SK-MEL-5 (cell line): Measurements from ENCODE around the gene DERL3. TPM values are rescaled to one million over a fixed set of nuclear protein-coding genes. Genes with fewer than 3 reads are reported as not detected.
A peak's percentile ranks its signal among the peaks of the same experiment; 100 is the strongest.

ENCODE experiments used
- DNase-seq: peaks from one replicate; pipeline ENCODE4 v3.0.0-alpha.2; 2016; ENCODE audit warnings: low read depth, low spot score
- in situ Hi-C: cut with HindIII; loops from 2 replicates; pipeline ENCODE4 v1.10.0; 2016; ENCODE audit warnings: low sequenced_read_pairs, high pct_unique_total_duplicates, low pct_unique_long_range_greater_than_20kb
- total RNA-seq: library from RNA; depleted of rRNA; stranded (reverse); fragments of >200 nt; shearing (Covaris generic); gene quantifications from 2 replicates; pipeline ENCODE4 v1.2.3, GENCODE V29; 2014

Gene DERL3
- total RNA-seq, 1 experiment from 2014 or later = 0.26 TPM

- in situ Hi-C loops = no loop called here
- DNase-seq = peak; percentile 78
Measured at GRCh38 chr22:23849009-23850006, 10.5 kb upstream of the DERL3 start.

GRCh38 chr22:23847991-23848864 is 9.4 kb upstream of the DERL3 start:
- no peak for DNase-seq
- in situ Hi-C loops = no loop called here

DNA sequence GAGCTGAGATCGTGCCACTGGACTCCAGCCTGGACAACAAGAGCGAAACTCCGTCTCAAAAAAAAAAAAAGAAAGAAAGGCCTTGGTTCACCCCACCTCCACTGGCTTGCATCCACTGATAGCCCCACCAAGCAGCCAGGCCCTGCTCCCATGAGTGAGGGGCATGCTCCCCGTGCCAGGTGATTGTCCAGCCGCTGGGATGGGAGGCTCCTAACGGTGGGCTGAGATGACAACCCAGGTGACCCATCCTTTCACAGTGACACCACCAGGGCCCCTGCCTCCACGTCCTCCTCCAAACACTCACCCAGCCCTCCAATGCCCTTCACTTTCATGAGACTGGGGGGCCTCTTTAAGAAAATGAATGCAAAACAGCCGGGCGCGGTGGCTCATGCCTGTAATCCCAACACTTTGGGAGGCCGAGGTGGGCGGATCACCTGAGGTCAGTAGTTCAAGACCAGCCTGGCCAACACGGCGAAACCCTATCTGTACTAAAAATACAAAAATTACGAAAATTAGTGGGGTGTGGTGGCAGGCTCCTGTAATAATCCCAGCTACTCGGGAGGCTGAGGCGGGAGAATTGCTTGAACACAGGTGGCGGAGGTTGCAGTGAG is 8.6 kb upstream of the DERL3 start:
- no peak for DNase-seq
- in situ Hi-C loops = no loop called here

DNA sequence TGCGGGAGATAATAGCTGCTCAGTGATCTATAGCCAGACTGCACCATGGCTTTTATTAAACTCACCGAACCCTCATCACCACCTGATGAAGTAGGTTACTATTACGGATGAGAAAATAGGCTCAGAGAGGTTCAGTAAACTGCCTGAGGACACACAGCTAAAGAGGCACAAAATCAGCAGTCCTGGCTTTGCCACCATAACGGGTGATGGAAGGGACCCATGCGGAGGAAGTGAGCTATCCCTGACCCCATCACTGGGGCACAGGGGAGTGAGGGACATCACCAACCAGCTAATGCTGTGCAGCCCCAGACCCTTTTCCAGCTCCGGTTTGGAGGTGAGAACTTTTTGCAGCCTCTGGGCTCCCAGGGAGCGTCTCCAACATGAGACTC is 7.3 kb upstream of the DERL3 start:
- DNase-seq = no peak
- in situ Hi-C loops = no loop called here

DNA sequence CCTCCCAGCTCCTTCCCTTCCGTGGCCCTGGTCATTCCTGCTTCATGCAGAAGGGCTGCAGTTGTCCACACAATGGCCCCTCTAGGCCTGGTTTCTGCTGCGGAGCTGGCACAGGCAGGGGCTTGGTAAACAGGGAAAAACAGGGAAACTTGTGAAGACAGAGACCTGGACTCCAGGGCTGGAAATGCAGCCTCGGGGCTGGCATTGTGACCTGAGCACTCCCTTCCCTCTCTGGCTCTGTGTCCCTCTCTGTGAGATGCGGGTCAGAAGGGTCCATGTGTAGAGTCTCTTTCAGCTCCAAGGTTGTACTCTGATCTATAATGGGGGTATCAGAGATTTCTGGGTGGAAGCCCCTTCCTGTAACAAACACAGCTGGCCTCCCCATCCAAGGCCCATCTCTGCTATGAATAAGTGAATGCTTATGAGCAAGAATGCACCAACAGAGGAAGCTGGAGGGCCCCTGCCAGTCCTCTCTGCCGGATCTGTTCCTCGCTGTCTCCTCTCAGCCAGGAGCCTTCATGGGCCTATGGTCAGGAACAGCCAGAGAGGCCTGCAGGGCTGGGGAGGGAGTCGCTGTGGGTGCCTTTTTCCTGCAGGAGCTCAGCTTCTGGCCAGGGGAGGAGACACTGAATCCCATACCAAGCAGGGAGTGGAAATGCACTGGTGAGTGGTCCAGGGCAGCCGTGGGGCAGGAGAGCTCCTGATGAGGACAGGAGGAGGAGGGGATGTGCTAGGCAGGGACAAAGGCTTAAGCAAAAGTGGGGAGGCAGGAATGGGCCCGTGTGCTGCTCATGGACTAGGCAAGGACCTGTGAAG is 6.7 kb upstream of the DERL3 start:
- DNase-seq = no peak
- in situ Hi-C loops = no loop called here

DNA sequence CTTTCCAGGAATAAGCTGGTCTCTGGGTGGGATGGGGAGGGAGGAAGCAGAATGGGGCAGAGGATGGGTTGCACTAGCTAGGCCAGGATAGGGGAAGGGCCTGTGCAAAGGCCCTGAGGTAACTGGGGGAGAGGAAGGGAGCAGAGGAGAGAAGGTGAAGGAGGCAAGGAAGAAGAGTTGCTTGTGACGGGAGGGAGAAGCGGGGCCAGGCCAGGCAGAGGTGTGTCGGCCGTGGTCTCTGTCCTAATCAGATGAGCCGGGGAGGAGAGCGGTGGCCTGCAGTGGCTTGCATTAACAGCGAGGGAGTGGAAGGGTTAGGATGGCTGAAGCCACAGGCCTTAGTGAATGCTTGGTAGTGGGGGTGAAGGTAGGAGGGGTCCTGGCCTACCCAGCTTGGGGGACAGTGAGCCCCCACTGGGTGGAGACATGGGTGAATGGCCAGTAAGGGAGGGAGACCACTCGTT is 6.0 kb upstream of the DERL3 start:
- DNase-seq = no peak
- in situ Hi-C loops = no loop called here

- in situ Hi-C loops = no loop called here
- no peak for DNase-seq
Measured at GRCh38 chr22:23842599-23842998, 3.8 kb upstream of the DERL3 start.

GRCh38 chr22:23841736-23842445 is 3.1 kb upstream of the DERL3 start:
- in situ Hi-C loops = no loop called here

DNA sequence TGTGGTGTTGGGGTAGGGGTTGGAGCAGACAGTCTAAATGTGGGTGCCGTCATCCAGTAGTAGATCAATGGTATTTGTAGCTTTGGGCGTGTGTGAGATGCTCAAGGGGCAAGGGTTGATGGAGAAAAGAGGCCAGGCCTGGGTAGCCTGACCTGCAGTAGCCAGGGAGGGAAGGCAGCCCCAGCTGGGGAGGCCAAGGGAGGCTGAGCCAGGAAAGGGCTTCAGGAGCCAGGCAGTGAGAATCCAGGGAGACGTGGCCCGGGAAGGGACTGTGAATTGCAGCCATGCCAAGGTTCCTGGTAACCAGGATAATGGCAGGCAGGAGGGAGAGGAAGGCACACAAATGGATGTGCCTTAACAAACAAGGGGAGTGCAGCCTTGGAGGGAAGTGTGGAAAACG is 2.5 kb upstream of the DERL3 start:
- in situ Hi-C loops = no loop called here
- no peak for DNase-seq

More at GRCh38 chr22:23841736-23842445, 3.1 kb upstream of the DERL3 start:
- DNase-seq = no peak

DNA sequence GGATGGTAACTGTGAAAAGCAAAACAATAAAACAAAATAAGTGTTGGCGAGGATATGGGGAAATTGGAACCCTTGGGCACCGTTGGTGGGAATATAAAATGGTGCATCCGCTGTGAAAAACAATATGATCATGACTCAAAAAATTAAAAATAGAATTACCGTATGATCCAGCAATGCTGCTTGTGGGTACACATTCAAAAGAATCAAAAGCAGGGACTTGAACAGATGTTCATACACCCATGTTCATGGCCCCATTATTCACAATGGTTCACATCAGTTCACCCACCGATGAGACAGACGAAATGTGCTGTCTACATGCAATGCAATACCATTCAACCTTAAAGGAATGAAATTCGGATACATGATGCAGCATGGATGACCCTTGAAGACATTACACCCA is 1.2 kb upstream of the DERL3 start:
- in situ Hi-C loops = no loop called here
- DNase-seq = no peak

GRCh38 chr22:23837911-23838680 is 710 bp downstream of the DERL3 start:
- no peak for DNase-seq
- in situ Hi-C loops = no loop called here

DNA sequence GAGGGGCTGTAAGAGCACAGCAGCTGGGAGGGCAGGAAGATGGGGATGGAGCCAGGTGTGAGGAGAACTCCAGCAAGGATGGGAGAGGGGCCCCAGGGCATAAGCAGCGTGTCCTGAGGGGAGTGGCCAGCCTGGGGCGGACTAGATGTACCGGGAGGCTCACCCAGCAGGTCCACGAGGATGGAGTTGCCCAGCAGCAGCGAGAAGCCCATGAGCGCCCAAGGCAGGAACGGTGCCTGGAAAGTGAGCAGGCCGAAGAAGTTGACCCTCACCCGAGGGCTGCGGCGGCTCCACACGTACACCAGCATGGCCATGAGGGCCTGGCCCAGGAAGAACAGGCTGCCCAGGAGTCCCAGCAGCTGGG is 1.3 kb downstream of the DERL3 start:
- no peak for DNase-seq
- in situ Hi-C loops = no loop called here

GRCh38 chr22:23836692-23837495 is 1.9 kb downstream of the DERL3 start:
- in situ Hi-C loops = no loop called here
- no peak for DNase-seq

DNA sequence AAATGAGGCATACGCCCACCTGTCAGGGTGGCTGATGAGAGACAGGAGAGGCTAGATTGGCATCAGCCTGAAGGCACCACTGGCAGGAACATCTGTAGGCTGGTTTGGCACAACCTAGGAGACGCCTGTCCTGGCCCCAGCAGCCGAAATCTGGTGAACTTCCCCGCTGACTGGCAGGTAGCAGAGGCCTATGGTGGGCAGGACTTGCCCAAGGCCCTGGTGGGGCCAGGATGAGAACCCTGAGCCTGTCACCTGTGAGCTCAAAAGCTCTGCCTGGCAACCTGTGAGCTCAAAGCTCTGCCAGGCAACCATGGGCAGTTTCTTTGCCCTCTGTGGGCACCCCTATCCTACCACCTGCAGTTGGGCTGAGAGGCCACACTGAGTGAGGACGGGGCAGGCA is 2.5 kb downstream of the DERL3 start:
- in situ Hi-C loops = no loop called here
- DNase-seq = no peak

DNA sequence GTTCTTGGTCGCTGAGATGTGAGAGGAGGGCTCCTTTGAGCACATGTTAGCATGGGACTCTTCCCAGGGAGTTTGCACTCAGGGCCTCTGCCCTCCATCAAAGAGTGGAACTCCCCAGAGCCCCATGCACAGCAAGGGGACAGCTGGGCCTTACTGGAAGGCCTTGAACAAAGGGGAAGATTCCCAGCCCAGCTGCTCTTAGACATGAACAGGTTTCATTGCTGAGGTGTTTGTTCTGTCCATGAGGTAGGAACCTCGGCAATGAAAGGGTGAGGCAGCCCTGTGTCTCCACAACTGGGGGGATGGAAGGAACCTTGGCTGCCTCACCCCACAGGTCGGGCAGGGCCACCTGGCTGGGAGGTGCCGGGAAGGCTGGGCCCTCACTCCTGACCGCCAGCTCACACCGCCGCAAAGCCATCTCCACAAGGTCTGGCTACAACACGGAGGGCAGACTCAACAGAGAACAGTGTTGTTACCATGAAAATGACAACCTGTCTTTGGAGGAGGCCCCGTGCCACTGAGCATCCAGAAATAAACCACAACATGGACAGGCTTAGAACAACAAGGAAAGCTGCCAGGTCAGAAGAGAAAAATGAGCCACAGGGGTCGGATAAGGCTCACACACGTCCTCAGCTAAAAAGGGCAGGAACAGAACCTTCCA is 3.2 kb downstream of the DERL3 start:
- no peak for DNase-seq
- in situ Hi-C loops = no loop called here
